Esophagus muscularis mucosa (tissue), 4 donors: ENCODE results near the gene KCND3. TPM values are rescaled to one million over a fixed set of nuclear protein-coding genes. Genes with fewer than 3 reads are reported as not detected.

Experiments used
- DNase-seq: peaks from one replicate; pipeline ENCODE4 v3.0.0-alpha.2; 2017; ENCODE audit errors: extremely low spot score
- H3K27ac ChIP-seq, 4 donors: fragments of 200-600 bp; sonication (generic); replicated peaks in 1 of 4; 1 replicate in 3 of 4; 2 replicates in 1 of 4; pipeline ENCODE4 v1.5.1; 2016 to 2019; ENCODE audit warnings: mild to moderate bottlenecking in 1 of 4
- H3K27me3 ChIP-seq, 4 donors: fragments of 200-600 bp; sonication (generic); one replicate each; pipeline versions ENCODE4 v1.5.1 to v1.6.0; 2016 to 2019
- H3K36me3 ChIP-seq, 4 donors: fragments of 200-600 bp; sonication (generic); one replicate each; pipeline ENCODE4 v1.5.1; 2016 to 2019
- H3K4me1 ChIP-seq, 4 donors: fragments of 200-600 bp; sonication (generic); one replicate each; pipeline ENCODE4 v1.5.1; 2016 to 2019
- H3K4me3 ChIP-seq, 4 donors: fragments of 200-600 bp; sonication (generic); 1 replicate in 2 of 4; 2 replicates in 2 of 4; pipeline ENCODE4 v1.5.1; 2016 to 2019; ENCODE audit warnings: mild to moderate bottlenecking in 4 of 4, moderate library complexity in 1 of 4
- H3K9me3 ChIP-seq, 4 donors: fragments of 200-600 bp; sonication (generic); 1 replicate in 3 of 4; 2 replicates in 1 of 4; pipeline ENCODE4 v1.5.1; 2016 to 2019
- EP300 ChIP-seq: sonication (generic); formaldehyde crosslinking; IDR thresholded peaks from one replicate; pipeline ENCODE4 v1.6.1; 2017; ENCODE audit warnings: antibody characterized with exemption
- POLR2A ChIP-seq: fragments of 450-650 bp; IDR thresholded peaks from one replicate; pipeline ENCODE4 v1.6.1; 2017; ENCODE audit warnings: antibody characterized with exemption, moderate library complexity, mild to moderate bottlenecking, low read depth
- POLR2AphosphoS5 ChIP-seq, 2 donors: sonication (generic); formaldehyde crosslinking; IDR thresholded peaks; one replicate each; pipeline ENCODE4 v1.6.1; 2017; ENCODE audit warnings: antibody characterized with exemption in 2 of 2
- WGBS: methylation state at CpG from one replicate; pipeline ENCODE4 v1.1.5; 2018; 5-methylcytosine and 5-hydroxymethylcytosine counted together
- intact Hi-C: fragments of 100-400 bp; cut with DNase I; formaldehyde crosslinking; loops from one replicate; pipeline ENCODE4 v1.15.1; 2023
- total RNA-seq, 4 donors: library from RNA; depleted of rRNA; stranded (reverse); fragments of >200 nt; gene quantifications; one replicate each; pipeline versions ENCODE4 v1.1.0 to v1.2.1, GENCODE V29; 2016
- TF ChIP-seq, protein P1 (sequence below), 3 experiments: fragments of 200-600 bp in 2 of 3; fragments of 450-650 bp in 1 of 3; sonication (generic) in 2 of 3; IDR thresholded peaks; one replicate each; pipeline ENCODE4 v1.5.1; 2017 to 2019; ENCODE audit warnings: antibody characterized with exemption in 3 of 3, mild to moderate bottlenecking in 2 of 3, moderate library complexity in 1 of 3

KCND3 gene
- total RNA-seq, 4 donors from 2014 or later, result 25.7 to 57.6 (median 47.5) TPM

DNA sequence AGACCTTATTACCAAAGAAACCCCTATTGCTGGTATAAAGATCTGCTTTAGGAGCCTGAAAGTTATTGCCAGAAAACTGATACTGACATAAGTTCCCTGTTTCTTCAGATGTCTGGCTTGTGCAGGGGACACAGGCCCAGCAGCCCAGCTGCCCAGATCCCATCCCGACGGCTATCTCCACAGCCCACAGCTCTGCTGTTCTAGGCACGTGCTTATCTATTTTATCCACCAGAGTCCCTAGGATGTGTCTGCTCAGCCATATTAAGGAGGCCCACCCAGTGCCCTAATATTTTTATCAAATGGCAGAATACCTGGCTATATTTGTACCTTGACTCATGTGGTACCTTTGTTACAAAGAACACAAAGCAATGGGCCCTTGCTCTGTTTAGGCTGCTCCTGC is 174.8 kb downstream of the KCND3 start:
- H3K4me1 ChIP-seq, result no peaks in the 10 kb centered on the region
- H3K36me3 ChIP-seq, result no peaks in the 10 kb centered on the region
- no peaks in the 10 kb centered on the region for H3K9me3 ChIP-seq
- no peaks in the 10 kb centered on the region for H3K27me3 ChIP-seq
- H3K4me3 ChIP-seq, result no peak overlapping the region
- 93% methylated on average over 3 of the region's 3 CpGs for WGBS
- DNase-seq, result no peak
- intact Hi-C loops, result no loop called here
- no peak overlapping the region for H3K27ac ChIP-seq
- TF ChIP-seq, protein P1, sequence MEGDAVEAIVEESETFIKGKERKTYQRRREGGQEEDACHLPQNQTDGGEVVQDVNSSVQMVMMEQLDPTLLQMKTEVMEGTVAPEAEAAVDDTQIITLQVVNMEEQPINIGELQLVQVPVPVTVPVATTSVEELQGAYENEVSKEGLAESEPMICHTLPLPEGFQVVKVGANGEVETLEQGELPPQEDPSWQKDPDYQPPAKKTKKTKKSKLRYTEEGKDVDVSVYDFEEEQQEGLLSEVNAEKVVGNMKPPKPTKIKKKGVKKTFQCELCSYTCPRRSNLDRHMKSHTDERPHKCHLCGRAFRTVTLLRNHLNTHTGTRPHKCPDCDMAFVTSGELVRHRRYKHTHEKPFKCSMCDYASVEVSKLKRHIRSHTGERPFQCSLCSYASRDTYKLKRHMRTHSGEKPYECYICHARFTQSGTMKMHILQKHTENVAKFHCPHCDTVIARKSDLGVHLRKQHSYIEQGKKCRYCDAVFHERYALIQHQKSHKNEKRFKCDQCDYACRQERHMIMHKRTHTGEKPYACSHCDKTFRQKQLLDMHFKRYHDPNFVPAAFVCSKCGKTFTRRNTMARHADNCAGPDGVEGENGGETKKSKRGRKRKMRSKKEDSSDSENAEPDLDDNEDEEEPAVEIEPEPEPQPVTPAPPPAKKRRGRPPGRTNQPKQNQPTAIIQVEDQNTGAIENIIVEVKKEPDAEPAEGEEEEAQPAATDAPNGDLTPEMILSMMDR (IDR thresholded peaks at IDR 0.05), result no peak
- TF ChIP-seq POLR2A (no peak), EP300 (no peak), POLR2AphosphoS5 (IDR thresholded peaks at IDR 0.05) (no peak)

DNA sequence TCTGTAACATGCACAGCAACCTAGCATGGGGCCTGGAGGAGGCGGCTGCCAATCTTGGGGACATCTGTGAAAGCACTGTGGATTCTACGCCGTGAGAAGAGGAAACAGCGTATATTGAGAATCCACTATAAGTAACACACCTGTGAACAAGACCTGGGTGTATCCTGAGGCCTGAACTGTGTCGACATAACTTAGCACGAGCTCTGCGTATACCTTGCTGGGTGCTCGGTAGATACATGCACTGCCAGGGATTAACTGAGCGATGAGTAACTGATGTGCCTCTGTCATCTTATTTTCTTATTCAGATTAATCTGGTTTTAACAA is 175.2 kb downstream of the KCND3 start:
- intact Hi-C loops, result no loop called here
- 94% methylated on average over 9 of the region's 9 CpGs for WGBS
- no peak overlapping the region for H3K4me3 ChIP-seq
- no peaks in the 10 kb centered on the region for H3K9me3 ChIP-seq
- H3K27me3 ChIP-seq, result no peaks in the 10 kb centered on the region
- H3K4me1 ChIP-seq, result no peaks in the 10 kb centered on the region
- no peaks in the 10 kb centered on the region for H3K36me3 ChIP-seq
- TF ChIP-seq POLR2A (no peak), POLR2AphosphoS5 (IDR thresholded peaks at IDR 0.05) (no peak), EP300 (no peak)
- TF ChIP-seq, protein P1 (IDR thresholded peaks at IDR 0.05), result no peak
- no peak for DNase-seq
- H3K27ac ChIP-seq, result no peak overlapping the region

DNA sequence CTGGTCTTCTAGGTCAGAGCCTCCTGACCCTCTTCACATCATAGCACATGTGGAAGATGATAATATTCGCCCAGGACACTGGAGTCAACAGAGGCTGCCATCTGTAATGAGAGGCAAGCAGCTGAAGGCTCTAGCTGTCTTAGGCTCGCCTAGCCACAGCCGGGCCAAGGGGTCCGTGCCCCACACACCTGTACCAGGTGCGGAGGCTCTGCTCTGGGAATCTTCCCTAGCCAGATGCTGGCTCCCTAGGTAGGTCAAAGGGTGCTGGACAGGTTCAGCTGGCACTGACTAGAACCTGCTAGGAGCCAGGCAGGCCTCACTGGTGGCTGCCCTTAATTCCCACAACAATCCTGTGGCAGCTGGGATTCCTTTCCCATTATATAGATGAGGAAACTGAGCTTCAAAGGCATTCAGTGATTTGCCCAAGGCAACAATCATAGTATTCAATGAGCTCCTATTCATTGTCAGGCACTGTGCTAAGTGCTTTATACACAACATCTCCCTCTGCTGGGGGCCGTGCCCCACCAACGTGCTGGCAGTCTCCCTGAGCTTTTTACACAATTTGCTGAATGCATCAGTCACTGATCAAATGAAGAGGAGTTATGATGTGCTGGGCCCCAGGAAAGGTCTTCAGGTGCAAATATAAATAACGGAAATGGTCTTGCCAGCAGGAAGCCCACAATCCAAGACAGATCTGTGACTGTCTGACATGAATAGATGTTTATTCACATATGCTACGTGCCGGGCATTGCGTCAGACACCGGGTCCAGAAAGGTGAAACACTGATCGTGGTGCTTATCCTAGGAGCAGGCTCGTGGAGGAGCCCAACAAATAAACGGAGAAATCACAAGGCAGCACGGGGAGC is 175.8 kb downstream of the KCND3 start:
- no peaks in the 10 kb centered on the region for H3K27me3 ChIP-seq
- DNase-seq, result no peak
- intact Hi-C loops, result no loop called here
- 64% methylated on average over 15 of the region's 16 CpGs for WGBS
- no peak overlapping the region for H3K4me3 ChIP-seq
- no peaks in the 10 kb centered on the region for H3K4me1 ChIP-seq
- H3K9me3 ChIP-seq, result no peaks in the 10 kb centered on the region
- no peak for TF ChIP-seq POLR2A
- TF ChIP-seq POLR2AphosphoS5 (IDR thresholded peaks at IDR 0.05), result no peak
- no peak for TF ChIP-seq EP300
- TF ChIP-seq, protein P1 (IDR thresholded peaks at IDR 0.05), result no peak
- H3K27ac ChIP-seq, result no peak overlapping the region
- H3K36me3 ChIP-seq, result no peaks in the 10 kb centered on the region

DNA sequence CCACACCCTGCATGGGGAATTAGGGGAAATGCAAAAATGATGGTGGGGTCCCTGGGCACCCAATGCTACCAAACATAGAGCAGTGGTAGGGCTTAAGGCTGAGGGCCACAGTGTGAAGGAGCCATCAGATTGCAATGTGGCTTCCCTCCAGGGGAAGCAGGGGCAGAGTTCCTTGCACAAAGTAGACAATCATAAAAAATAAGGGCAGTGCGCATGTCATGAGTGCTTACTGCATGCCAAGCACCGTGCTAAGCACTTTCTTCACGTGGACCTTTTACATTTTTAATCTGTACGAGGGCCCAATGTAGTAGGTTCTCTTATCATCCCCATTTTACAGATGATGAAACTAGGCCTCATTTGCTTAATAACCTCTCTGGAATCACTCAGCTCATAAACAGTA is 177.2 kb downstream of the KCND3 start:
- no peak for DNase-seq
- WGBS, result 90% methylated on average over 4 of the region's 4 CpGs
- H3K36me3 ChIP-seq, result no peaks in the 10 kb centered on the region
- H3K4me3 ChIP-seq, result no peak overlapping the region
- intact Hi-C loops, result no loop called here
- no peak overlapping the region for H3K27ac ChIP-seq
- no peaks in the 10 kb centered on the region for H3K9me3 ChIP-seq
- TF ChIP-seq POLR2A (no peak), EP300 (no peak), POLR2AphosphoS5 (IDR thresholded peaks at IDR 0.05) (no peak)
- TF ChIP-seq, protein P1 (IDR thresholded peaks at IDR 0.05), result no peak
- H3K4me1 ChIP-seq, result no peaks in the 10 kb centered on the region
- no peaks in the 10 kb centered on the region for H3K27me3 ChIP-seq

DNA sequence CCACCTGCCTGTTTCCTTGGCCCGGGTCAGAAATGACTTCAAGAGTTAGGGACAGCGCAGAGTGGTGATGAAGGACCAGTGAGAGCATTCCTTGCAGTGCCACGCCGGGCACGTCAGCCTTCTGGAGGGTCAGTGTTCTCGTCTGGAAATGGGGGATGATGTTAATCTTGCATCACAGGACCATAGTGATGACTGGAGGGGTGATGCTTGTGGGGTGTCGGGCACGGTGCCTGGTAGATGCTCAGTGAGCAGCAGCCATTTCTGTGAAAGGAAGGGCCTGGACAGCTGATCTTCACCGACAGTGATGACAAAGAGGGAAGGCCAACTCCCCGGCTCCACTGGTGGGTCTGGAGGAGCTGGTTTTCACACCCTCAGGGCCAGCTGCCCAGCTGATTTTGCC is 177.6 kb downstream of the KCND3 start:
- TF ChIP-seq, protein P1 (IDR thresholded peaks at IDR 0.05), result no peak
- TF ChIP-seq EP300 (no peak), POLR2A (no peak)
- Histone ChIP-seq H3K9me3 (no peaks in the 10 kb centered on the region), H3K27ac (no peak overlapping the region), H3K4me1 (no peaks in the 10 kb centered on the region), H3K36me3 (no peaks in the 10 kb centered on the region), H3K4me3 (no peak overlapping the region), H3K27me3 (no peaks in the 10 kb centered on the region)
- intact Hi-C loops, result no loop called here
- 90% methylated on average over 10 of the region's 10 CpGs for WGBS
- no peak for DNase-seq
